Measurements from ENCODE around the gene RGS7. TPM values are rescaled to one million over a fixed set of nuclear protein-coding genes. Genes with fewer than 3 reads are reported as not detected.
"Not testable (repeated sequence)": the region's sequence is repeated elsewhere in the genome, so short reads cannot be mapped to it uniquely, and the experiment has no call there.

The RGS7 gene
- total RNA-seq, 2 experiments from 2014 or later: not detected

- Histone ChIP-seq H3K9me3 (ENCODE audit: control insufficient read depth in 1 of 2, insufficient read depth in 1 of 2, low read length in 2 of 2) (no peaks in the 10 kb centered on the region), H3K4me1 (ENCODE audit: insufficient read depth, low read length) (no peaks in the 10 kb centered on the region), H3K4me3 (ENCODE audit: low read length) (no peak overlapping the region), H3K36me3 (ENCODE audit: insufficient read depth, low read length) (no peaks in the 10 kb centered on the region), H3K27ac (ENCODE audit: low read depth in 1 of 2, low read length in 2 of 2) (no peak overlapping the region), H3K27me3 (ENCODE audit: control insufficient read depth in 1 of 2, insufficient read depth in 2 of 2, low read length in 2 of 2) (no peaks in the 10 kb centered on the region)
- no peak overlapping the region for H3K27ac Mint-ChIP-seq
- DNase-seq (no peak), ATAC-seq (ENCODE audit: poor library complexity) (no peak)
- intact Hi-C loops (cut with DNase I, micrococcal nuclease): no loop called here
- H3K9me3 Mint-ChIP-seq: peaks cover 8% of the 10 kb centered on the region
- POLR2A ChIA-PET: no interaction called here
- no peak for TF ChIP-seq CTCF (IDR thresholded peaks at IDR 0.05)
- H3K4me1 Mint-ChIP-seq (ENCODE audit: low read depth): no peaks in the 10 kb centered on the region
- no peaks in the 10 kb centered on the region for H3K36me3 Mint-ChIP-seq (ENCODE audit: low read depth)
- H3K4me3 Mint-ChIP-seq: no peak overlapping the region
- CTCF ChIA-PET: interaction anchor here (1.3 kb wide), 1 partner anchor 11 kb away, joined by 3 read pairs; no protein-coding TSS in a partner anchor
- no peaks in the 10 kb centered on the region for H3K27me3 Mint-ChIP-seq
Measured at GRCh38 chr1:240980342-240980741, 376.7 kb downstream of the RGS7 start.

- ATAC-seq (ENCODE audit: poor library complexity): no peak
- POLR2A ChIA-PET: no interaction called here
- no peak overlapping the region for H3K4me3 Mint-ChIP-seq
Measured at GRCh38 chr1:240976685-240977084, 380.3 kb downstream of the RGS7 start.

DNA sequence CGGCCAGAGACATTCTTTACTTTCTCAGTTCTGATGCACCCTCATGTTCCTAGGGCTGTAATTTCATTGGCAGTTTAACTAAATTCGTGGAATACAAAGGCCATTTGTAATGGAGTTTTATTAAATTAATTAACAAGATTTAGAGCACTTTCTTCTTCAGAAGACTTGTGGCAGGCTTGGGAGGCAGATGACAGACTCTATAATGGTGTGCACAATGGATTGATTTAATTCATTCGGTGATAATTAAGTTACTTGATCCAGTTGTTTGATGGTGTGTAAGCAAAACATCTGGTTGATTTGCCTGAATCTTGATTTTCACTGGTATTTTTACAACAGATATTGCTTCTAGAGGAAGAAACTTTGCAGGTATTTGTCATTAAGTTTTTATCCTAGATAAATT, 383.1 kb downstream of the RGS7 start:
- POLR2A ChIA-PET: no interaction called here
- no peaks in the 10 kb centered on the region for H3K36me3 Mint-ChIP-seq (ENCODE audit: low read depth)

More at GRCh38 chr1:240976685-240977084, 380.3 kb downstream of the RGS7 start:
- no peaks in the 10 kb centered on the region for H3K27me3 Mint-ChIP-seq
- H3K9me3 Mint-ChIP-seq: peaks cover 13% of the 10 kb centered on the region
- DNase-seq: no peak
- no peaks in the 10 kb centered on the region for H3K27me3 ChIP-seq (ENCODE audit: control insufficient read depth in 1 of 2, insufficient read depth in 2 of 2, low read length in 2 of 2)
- no peaks in the 10 kb centered on the region for H3K4me1 Mint-ChIP-seq (ENCODE audit: low read depth)
- H3K36me3 Mint-ChIP-seq (ENCODE audit: low read depth): no peaks in the 10 kb centered on the region
- no peak overlapping the region for H3K27ac Mint-ChIP-seq
- TF ChIP-seq CTCF (IDR thresholded peaks at IDR 0.05): no peak
- H3K27ac ChIP-seq (ENCODE audit: low read depth in 1 of 2, low read length in 2 of 2): no peak overlapping the region
- no peak overlapping the region for H3K4me3 ChIP-seq (ENCODE audit: low read length)
- H3K4me1 ChIP-seq (ENCODE audit: insufficient read depth, low read length): no peaks in the 10 kb centered on the region
- no peaks in the 10 kb centered on the region for H3K36me3 ChIP-seq (ENCODE audit: insufficient read depth, low read length)
- CTCF ChIA-PET: no interaction called here
- no peaks in the 10 kb centered on the region for H3K9me3 ChIP-seq (ENCODE audit: control insufficient read depth in 1 of 2, insufficient read depth in 1 of 2, low read length in 2 of 2)
- intact Hi-C loops (cut with DNase I, micrococcal nuclease): no loop called here

DNA sequence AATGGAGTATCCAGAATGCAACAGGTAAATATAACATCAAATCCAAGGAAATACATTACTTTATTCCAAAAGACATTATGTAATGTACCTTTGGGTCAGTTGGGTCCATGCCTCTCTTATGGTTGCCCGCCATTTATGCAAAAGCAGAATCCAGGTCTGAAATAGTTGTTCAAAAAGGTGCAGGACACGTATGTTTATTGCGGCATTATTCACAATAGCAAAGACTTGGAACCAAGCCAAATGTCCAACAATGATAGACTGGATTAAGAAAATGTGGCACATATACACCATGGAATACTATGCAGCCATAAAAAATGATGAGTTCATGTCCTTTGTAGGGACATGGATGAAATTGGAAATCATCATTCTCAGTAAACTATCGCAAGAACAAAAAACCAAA, 384.9 kb downstream of the RGS7 start:
- H3K27me3 Mint-ChIP-seq; POLR2A ChIA-PET; H3K4me1 Mint-ChIP-seq (ENCODE audit: low read depth); H3K27ac ChIP-seq (ENCODE audit: low read depth in 1 of 2, low read length in 2 of 2); H3K36me3 Mint-ChIP-seq (ENCODE audit: low read depth); H3K4me3 Mint-ChIP-seq; intact Hi-C loops (cut with DNase I, micrococcal nuclease); H3K4me1 ChIP-seq (ENCODE audit: insufficient read depth, low read length); CTCF ChIA-PET; ATAC-seq (ENCODE audit: poor library complexity); H3K27ac Mint-ChIP-seq; H3K36me3 ChIP-seq (ENCODE audit: insufficient read depth, low read length); H3K9me3 ChIP-seq (ENCODE audit: control insufficient read depth in 1 of 2, insufficient read depth in 1 of 2, low read length in 2 of 2); H3K4me3 ChIP-seq (ENCODE audit: low read length); H3K27me3 ChIP-seq (ENCODE audit: control insufficient read depth in 1 of 2, insufficient read depth in 2 of 2, low read length in 2 of 2); DNase-seq: not testable (repeated sequence)
- peaks cover 19% of the 10 kb centered on the region for H3K9me3 Mint-ChIP-seq

More for the DNA sequence above, 383.1 kb downstream of the RGS7 start:
- Mint-ChIP-seq H3K27me3 (no peaks in the 10 kb centered on the region), H3K9me3 (peaks cover 22% of the 10 kb centered on the region), H3K27ac (no peak overlapping the region), H3K4me1 (ENCODE audit: low read depth) (no peaks in the 10 kb centered on the region), H3K4me3 (no peak overlapping the region)
- CTCF ChIA-PET: no interaction called here
- Histone ChIP-seq H3K27me3 (ENCODE audit: control insufficient read depth in 1 of 2, insufficient read depth in 2 of 2, low read length in 2 of 2) (no peaks in the 10 kb centered on the region), H3K4me3 (ENCODE audit: low read length) (no peak overlapping the region), H3K9me3 (ENCODE audit: control insufficient read depth in 1 of 2, insufficient read depth in 1 of 2, low read length in 2 of 2) (no peaks in the 10 kb centered on the region), H3K27ac (ENCODE audit: low read depth in 1 of 2, low read length in 2 of 2) (no peak overlapping the region), H3K36me3 (ENCODE audit: insufficient read depth, low read length) (no peaks in the 10 kb centered on the region), H3K4me1 (ENCODE audit: insufficient read depth, low read length) (no peaks in the 10 kb centered on the region)
- intact Hi-C loops (cut with DNase I, micrococcal nuclease): no loop called here
- no peak for ATAC-seq (ENCODE audit: poor library complexity)
- no peak for TF ChIP-seq CTCF (IDR thresholded peaks at IDR 0.05)
- no peak for DNase-seq
